ENCODE data around the gene GSN. TPM values are rescaled to one million over a fixed set of nuclear protein-coding genes. Genes with fewer than 3 reads are reported as not detected.

The GSN gene
- total and polyA plus RNA-seq, 9 of the 15 experiments (the other 6 are each of a cell fraction or from before 2014, with no cell fraction given): 0.39 to 16.6 (median 8.2) TPM

- TF ChIP-seq E2F6 (IDR thresholded peaks at IDR 0.05; ENCODE audit: borderline replicate concordance in 1 of 2, extremely low read depth in 1 of 2, insufficient read depth in 1 of 2, insufficient read length in 1 of 2, low read depth in 1 of 2, low read length in 1 of 2, poor library complexity in 1 of 2, severe bottlenecking in 1 of 2) (peak; percentile 48 to 62), CBFA2T2 (conservative IDR thresholded peaks at IDR 0.05) (peak; percentile 29), FOXK1 (CRISPR knock-in tag; IDR thresholded peaks at IDR 0.05; ENCODE audit: borderline replicate concordance) (no peak), SMAD3 (CRISPR knock-in tag; conservative IDR thresholded peaks at IDR 0.05) (0 out of 2 replicates have a peak, but pooled peaks have one; percentile 18), ARID1B (IDR thresholded peaks at IDR 0.05) (peak; percentile 20; the same call in 1 of the 2 replicates), LARP7 (IDR thresholded peaks at IDR 0.05) (no peak), NFIC (IDR thresholded peaks at IDR 0.05) (peak; percentile 86), RB1 (IDR thresholded peaks at IDR 0.05; ENCODE audit: low read depth) (no peak), KLF13 (tag; IDR thresholded peaks at IDR 0.05; ENCODE audit: borderline replicate concordance, low read depth) (0 out of 2 replicates have a peak, but pooled peaks have one; percentile 5), E2F5 (CRISPR knock-in tag; IDR thresholded peaks at IDR 0.05) (no peak), MCM5 (IDR thresholded peaks at IDR 0.05; ENCODE audit: low read depth) (no peak), ZC3H4 (CRISPR knock-in tag; IDR thresholded peaks at IDR 0.05; ENCODE audit: borderline replicate concordance) (peak; percentile 48; the same call in 1 of the 2 replicates), SIX5 (IDR thresholded peaks at IDR 0.05; ENCODE audit: borderline replicate concordance in 1 of 2, insufficient read depth in 1 of 2, low read depth in 1 of 2, low read length in 2 of 2) (no peak), MAX (CRISPR knock-in tag; IDR thresholded peaks at IDR 0.05) (peak; percentile 86), LCOR (CRISPR knock-in tag; IDR thresholded peaks at IDR 0.05) (peak; percentile 37; the same call in 1 of the 2 replicates), TRIM24 (IDR thresholded peaks at IDR 0.05) (peak in 1 of 2 experiments; percentile 12; a peak in 1 of 4 replicates)
- TF ChIP-seq, protein P1, sequence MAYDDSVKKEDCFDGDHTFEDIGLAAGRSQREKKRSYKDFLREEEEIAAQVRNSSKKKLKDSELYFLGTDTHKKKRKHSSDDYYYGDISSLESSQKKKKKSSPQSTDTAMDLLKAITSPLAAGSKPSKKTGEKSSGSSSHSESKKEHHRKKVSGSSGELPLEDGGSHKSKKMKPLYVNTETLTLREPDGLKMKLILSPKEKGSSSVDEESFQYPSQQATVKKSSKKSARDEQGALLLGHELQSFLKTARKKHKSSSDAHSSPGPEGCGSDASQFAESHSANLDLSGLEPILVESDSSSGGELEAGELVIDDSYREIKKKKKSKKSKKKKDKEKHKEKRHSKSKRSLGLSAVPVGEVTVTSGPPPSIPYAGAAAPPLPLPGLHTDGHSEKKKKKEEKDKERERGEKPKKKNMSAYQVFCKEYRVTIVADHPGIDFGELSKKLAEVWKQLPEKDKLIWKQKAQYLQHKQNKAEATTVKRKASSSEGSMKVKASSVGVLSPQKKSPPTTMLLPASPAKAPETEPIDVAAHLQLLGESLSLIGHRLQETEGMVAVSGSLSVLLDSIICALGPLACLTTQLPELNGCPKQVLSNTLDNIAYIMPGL (CRISPR knock-in tag; IDR thresholded peaks at IDR 0.05): 0 out of 2 replicates have a peak, but pooled peaks have one; percentile 17
- TF ChIP-seq, protein P2, sequence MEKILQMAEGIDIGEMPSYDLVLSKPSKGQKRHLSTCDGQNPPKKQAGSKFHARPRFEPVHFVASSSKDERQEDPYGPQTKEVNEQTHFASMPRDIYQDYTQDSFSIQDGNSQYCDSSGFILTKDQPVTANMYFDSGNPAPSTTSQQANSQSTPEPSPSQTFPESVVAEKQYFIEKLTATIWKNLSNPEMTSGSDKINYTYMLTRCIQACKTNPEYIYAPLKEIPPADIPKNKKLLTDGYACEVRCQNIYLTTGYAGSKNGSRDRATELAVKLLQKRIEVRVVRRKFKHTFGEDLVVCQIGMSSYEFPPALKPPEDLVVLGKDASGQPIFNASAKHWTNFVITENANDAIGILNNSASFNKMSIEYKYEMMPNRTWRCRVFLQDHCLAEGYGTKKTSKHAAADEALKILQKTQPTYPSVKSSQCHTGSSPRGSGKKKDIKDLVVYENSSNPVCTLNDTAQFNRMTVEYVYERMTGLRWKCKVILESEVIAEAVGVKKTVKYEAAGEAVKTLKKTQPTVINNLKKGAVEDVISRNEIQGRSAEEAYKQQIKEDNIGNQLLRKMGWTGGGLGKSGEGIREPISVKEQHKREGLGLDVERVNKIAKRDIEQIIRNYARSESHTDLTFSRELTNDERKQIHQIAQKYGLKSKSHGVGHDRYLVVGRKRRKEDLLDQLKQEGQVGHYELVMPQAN (IDR thresholded peaks at IDR 0.05; ENCODE audit: borderline replicate concordance): peak; percentile 61; the same call in 1 of the 2 replicates
- TF ChIP-seq, protein P3, sequence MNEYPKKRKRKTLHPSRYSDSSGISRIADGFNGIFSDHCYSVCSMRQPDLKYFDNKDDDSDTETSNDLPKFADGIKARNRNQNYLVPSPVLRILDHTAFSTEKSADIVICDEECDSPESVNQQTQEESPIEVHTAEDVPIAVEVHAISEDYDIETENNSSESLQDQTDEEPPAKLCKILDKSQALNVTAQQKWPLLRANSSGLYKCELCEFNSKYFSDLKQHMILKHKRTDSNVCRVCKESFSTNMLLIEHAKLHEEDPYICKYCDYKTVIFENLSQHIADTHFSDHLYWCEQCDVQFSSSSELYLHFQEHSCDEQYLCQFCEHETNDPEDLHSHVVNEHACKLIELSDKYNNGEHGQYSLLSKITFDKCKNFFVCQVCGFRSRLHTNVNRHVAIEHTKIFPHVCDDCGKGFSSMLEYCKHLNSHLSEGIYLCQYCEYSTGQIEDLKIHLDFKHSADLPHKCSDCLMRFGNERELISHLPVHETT (CRISPR knock-in tag; conservative IDR thresholded peaks at IDR 0.05 in 1 of 2, IDR thresholded peaks at IDR 0.05 in 1 of 2): 0 out of 4 replicates have a peak, but pooled peaks of 1 of the 2 experiments have one; percentile 26
Observed at GRCh38 chr9:121369595-121370265, 101.8 kb downstream of the GSN start, which contains the start of gene STOM (continued).

Measured in K562 (cell line).